Dermis microvascular lymphatic vessel endothelial cell (primary cell): ENCODE data around the gene SLC12A4. TPM values are rescaled to one million over a fixed set of nuclear protein-coding genes. Genes with fewer than 3 reads are reported as not detected.
"Not testable (repeated sequence)": the region's sequence is repeated elsewhere in the genome, so short reads cannot be mapped to it uniquely, and the experiment has no call there.

Experiments used
- DNase-seq, 2 donors: peaks; one replicate each; pipeline versions ENCODE4 v3.0.0 to v3.0.0-alpha.2; 2010; ENCODE audit warnings: low read depth in 2 of 2
- total RNA-seq: library from RNA; depleted of rRNA; stranded (reverse); fragments of >200 nt; gene quantifications from 2 replicates; pipeline ENCODE4 v1.2.1, GENCODE V29; 2014

Gene SLC12A4
- total RNA-seq = 46.7 and 97.0 TPM in 2 replicates

GRCh38 chr16:67968400-67969253, at the start of gene SLC12A4:
Gene SLC12A4, minus strand, starts transcription at chr16:67968637. Its CDS starts 84 bp downstream, at chr16:67968553.
- DNase-seq = peak; percentile 51 to 84

DNA sequence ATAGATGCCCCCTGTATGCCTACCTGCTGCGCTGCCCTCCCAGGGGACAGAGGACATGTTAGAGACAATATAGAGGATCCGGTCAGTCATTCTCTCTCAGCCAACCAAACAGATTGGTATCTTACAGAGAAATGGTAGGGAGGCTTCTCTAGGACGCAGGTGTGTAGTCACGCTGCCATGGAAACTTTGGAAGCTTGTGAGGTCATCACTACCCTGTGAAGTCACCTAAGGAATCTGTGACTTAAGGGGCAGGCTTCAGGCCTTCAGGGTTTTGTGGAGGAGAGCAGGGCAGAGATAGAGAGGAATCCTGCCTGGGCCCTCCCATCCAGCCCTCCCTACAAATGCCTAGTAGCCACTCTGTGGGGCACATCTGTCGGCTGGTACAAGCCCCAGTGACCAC, 47.2 kb upstream of the SLC12A4 start, which contains the start of gene DPEP2NB:
TSS of gene DPEP2NB (minus strand) at position 231 of the 400 bp plus-strand sequence. CDS start at position 90, 141 bp downstream.
- DNase-seq = no peak

GRCh38 chr16:68013440-68013839, 45.0 kb upstream of the SLC12A4 start:
- peak; percentile 65 to 80 for DNase-seq

DNA sequence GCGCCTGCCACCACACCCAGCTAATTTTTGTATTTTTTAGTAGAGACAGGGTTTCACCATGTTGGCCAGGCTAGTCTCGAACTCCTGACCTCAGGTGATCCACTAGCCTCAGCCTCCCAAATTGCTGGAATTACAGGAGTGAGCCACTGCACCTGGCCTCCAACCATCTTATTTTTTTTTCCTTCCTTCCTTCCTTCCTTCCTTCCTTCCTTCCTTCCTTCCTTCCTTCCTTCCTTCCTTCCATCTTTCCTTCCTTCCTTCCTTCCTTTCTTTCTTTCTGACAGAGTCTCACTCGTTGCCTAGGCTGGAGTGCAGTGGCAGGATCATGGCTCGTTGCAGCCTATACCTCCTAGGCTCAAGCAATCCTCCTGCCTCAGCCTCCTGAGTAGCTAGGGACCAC, 41.4 kb upstream of the SLC12A4 start:
- DNase-seq = not testable (repeated sequence)

- DNase-seq = no peak
These were observed 40.8 kb upstream of the SLC12A4 start for GRCh38 chr16:68009157-68009735.

GRCh38 chr16:68005786-68006286, 37.4 kb upstream of the SLC12A4 start:
- peak; percentile 97 for DNase-seq

- DNase-seq = no peak
These were observed 36.8 kb upstream of the SLC12A4 start for GRCh38 chr16:68005211-68005610.

GRCh38 chr16:68003031-68003430, 34.6 kb upstream of the SLC12A4 start:
- no peak for DNase-seq

DNA sequence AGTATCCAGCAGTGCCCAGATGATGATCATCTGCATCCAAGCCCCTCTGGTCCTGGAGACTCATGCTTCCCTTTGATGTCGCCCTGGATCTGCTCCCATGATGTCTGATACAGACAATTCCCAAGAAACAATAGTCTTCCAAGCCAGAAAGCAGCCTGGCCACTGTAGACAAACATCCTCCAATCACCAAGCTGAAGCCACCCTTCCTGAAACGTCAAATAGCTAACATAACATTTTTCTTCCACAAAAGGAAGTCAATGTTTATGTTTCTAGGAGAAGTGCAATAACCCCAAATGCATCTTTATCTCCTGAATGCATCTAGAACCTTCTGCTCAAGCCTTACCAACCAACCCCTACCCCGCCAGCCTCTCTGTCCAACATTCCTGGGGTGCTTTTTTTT, 32.0 kb upstream of the SLC12A4 start:
- DNase-seq = peak in 1 of 2 donors; percentile 72

DNA sequence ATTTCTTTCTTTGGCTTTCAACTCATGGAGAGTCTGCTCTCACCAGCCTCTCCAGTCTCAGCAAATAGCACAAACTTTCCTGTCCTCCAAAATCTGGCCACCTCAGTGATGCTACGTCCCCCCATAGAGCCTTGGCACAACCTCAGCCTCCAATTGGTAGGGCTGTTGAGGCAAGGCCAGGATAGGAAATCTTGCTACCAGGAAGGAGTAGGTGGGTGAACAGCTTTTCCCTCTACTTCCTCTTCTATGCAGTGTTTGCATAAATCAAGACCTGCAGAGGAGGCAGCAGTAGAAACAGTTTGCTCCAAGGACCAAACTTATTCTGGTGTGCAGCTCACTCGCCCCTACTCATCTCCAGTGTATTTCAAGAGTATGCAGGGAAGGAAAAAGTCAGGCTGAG, 31.5 kb upstream of the SLC12A4 start:
- DNase-seq = no peak

- DNase-seq = not testable (repeated sequence)
These were observed 30.6 kb upstream of the SLC12A4 start, which contains the start of gene DPEP2 for GRCh38 chr16:67998779-67999688. Gene DPEP2, minus strand, starts transcription at chr16:67999484. Its CDS starts 6,272 bp downstream, at chr16:67993212.

DNA sequence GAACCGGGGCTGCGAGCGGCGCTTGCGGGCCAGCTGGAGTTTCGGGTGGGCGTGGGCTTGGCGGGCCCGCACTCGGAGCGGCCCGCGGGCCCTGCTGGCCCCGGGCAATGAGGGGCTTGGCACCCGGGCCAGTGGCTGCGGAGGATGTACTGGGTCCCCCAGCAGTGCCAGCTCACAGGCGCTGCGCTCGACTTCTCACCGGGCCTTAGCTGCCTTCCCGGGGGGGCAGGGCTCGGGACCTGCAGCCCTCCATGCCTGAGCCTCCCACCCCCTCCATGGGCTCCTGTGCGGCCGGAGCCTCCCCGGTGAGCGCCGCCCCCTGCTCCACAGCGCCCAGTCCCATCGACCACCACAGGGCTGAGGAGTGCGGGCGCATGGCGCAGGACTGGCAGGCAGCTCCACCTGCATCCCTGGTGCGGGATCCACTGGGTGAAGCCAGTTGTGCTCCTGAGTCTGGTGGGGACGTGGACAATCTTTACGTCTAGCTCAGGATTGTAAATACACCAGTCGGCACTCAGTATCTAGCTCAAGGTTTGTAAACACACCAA, 29.9 kb upstream of the SLC12A4 start:
- DNase-seq = not testable (repeated sequence)

DNA sequence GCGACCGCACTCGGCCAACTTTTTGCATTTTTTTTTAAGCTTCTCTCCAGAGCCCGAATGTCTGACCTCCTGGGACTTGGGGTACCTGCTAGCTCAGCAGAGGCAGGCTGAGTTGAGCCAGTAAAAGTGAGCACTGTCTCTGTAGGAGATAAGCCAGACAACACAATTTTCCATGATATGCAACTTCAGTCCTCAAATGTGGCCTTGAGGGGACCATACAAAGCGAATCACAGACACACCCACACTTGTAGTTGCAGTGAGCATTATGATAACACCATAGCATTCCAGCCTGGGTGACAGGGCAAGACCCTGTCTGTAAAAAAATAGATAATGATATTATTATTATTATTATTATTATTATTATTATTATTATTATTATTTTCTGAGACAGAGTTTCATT, 28.2 kb upstream of the SLC12A4 start:
- DNase-seq = no peak

DNA sequence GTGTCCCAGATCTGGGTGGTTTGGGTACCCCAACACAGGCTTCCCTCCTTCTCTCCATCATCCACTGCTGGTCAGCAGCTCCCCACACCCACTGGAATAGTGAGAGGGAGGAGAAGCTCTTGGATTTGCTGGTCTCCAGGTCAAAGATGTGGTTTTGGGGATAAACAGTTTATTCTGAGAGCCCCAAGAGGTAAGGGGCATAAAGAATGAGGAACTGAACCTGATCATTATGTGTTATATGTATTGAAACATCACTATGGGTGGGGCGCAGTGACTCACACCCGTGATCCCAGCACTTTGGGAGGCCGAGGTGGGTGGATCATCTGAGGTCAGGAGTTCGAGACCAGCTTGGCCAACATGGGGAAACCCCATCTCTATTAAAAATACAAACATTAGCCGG, 27.0 kb upstream of the SLC12A4 start:
- no peak for DNase-seq

- DNase-seq = not testable (repeated sequence)
These were observed 25.6 kb upstream of the SLC12A4 start for GRCh38 chr16:67994040-67994408.

DNA sequence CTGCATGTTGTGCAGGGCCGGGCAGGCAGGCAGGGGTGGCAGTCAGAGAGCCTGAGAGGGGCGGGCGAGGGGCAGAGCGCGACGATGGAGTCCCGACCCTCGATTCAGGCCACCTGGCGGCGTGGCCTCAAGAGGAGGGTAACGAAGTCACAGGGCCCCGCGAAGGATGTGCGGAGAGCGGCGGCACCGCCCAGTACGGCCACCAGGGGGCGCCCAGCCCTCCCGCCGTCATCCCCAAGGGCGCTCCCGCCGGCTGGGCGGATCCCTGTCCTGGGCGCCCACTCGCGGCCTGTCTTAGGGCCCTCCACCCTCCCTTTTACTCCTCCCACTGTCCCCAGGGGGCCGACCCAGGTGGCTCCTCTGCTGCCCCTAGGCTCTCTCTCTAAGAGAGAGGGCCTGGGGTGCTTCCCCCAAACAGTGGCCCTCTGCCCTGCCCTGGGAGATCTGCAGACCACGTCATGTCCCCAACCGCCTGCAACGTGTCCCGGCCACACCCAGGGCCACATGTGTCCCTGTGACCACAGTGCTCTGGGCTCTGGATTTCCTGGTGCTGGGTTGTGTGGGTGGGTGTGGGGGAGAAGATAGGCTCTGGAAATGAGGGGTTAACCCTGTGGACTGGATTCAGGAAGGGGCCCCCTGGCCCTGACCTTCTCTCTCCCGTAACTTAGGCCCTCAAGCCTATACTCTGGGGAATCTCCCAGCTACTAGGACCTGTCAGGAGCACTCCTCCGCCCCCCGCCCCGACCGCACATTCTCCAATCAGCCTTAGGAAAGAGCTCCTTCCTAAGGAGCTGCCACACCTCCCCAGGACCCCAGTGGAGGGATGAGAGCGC, 25.0 kb upstream of the SLC12A4 start:
- DNase-seq = peak in 1 of 2 donors; percentile 73

GRCh38 chr16:67992661-67993206, 24.3 kb upstream of the SLC12A4 start:
- no peak for DNase-seq

- DNase-seq = no peak
These were observed 21.6 kb upstream of the SLC12A4 start for GRCh38 chr16:67990018-67990386.

DNA sequence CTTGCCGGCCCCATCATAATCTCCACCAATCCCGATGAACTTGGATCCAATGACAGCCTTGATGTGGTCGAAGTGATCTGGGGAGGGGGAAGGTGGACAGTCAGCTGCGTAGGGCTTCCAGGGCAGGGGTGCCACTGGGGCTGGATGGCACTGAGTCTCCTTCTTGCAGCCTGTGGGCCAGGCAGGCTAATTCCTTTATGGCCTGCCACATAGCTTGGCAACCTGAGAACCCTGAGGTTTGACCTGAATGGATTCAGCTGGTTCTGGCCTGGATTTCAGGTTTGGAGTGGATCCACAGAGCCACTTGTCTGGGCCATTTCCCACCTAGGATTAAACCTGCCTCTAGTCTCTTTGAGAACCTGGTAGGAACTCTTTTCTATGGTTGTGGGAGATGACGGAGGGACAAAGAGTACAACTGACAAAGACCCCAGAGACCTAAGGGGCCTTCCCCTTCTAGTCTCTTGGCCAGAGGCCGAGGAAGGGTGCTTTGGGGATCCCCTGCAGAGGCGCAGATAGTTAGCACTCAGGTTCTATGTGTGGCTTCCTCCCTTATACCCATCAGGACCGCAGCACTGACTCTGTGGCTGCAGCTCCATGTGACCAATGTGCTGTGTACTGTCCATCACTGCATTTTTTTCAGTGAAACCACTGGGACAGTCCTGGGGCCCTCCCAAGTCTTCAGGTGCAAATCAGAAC, 21.0 kb upstream of the SLC12A4 start:
- DNase-seq = no peak
